Superior temporal gyrus (tissue), 1 donor: ENCODE measurements around the gene ENOX2.
"Not testable (repeated sequence)": the region's sequence is repeated elsewhere in the genome, so short reads cannot be mapped to it uniquely, and the experiment has no call there.

Source experiments
- DNase-seq: peaks from one replicate; pipeline ENCODE4 v3.0.0-alpha.2; 2016; ENCODE audit errors: extremely low spot score

Gene ENOX2

GRCh38 chrX:130828641-130829040 lies 74.4 kb downstream of the ENOX2 start:
- DNase-seq, result no peak

GRCh38 chrX:130827648-130828047 lies 75.4 kb downstream of the ENOX2 start:
- DNase-seq, result no peak

DNA sequence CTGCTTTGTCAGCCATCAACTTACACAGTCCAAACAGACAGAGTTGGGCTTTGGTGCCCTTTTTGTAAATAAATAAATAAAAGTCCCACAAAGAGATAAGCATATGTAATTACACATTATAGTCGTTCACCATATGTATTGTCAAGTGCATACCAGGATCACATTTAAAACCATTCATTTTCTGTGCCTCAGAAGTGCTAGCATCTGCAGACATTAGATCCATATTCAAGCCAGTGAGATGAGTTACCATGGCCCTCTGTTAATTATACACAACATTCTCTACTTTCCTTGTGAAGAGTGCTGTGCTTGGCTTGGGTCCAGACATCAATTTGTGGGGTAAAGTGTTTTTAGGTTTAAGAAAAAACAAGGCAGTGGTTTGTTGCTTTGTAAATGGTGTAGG lies 76.8 kb downstream of the ENOX2 start:
- DNase-seq, result no peak

DNA sequence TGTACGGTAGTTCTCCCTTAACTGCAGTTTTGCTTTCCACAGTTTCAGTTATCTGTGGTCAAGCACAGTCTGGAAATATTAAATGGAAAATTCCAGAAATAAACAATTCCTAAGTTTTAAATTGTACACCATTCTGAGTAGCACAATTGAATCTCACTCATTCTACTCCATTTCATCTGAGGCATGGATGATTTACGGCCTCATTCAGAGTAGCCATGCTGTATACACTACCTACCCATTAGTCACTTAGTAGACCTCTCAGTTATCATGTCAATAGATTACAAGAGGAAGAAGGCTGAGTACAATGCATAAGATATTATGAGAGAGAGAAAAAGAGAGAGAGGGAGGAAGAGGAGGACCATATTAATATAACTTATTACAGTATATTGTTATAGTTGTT lies 77.5 kb downstream of the ENOX2 start:
- no peak for DNase-seq

GRCh38 chrX:130819367-130819766 lies 83.6 kb downstream of the ENOX2 start:
- not testable (repeated sequence) for DNase-seq

DNA sequence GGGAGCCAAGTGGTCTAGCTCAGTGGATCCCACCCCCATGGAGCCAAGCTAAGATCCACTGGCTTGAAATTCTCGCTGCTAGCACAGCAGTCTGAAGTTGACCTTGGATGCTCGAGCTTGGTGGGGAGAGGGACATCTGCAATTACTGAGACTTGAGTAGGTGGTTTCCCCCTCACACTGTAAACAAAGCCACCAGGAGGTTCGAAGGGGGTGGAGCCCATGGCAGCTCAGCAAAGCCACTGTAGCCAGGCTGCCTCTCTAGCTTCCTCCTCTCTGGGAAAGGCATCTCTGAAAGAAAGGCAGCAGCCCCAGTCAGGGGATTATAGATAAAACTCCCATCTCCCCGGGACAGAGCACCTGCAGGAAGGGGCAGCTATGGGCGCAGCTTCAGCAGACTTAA lies 89.1 kb downstream of the ENOX2 start:
- not testable (repeated sequence) for DNase-seq

DNA sequence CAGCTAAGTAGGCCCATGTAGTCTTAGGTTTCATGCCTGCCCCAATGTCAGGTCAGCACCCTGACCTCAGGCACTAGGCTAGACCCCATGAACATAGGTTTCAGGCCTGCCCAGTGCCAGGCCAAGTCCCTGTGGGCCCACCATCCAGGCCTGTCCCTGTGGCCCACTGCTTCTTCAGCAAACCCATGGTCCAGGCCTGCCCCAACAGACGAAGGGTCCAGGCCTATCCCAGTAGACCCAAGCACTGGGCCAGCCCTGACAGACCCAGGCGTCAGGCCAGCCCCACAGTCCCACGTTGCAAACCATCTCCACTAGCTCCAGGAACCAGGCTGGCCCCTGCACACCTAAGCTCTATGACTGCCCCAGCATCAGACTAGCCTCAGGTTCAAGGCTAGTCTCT lies 92.4 kb downstream of the ENOX2 start:
- DNase-seq, result no peak

DNA sequence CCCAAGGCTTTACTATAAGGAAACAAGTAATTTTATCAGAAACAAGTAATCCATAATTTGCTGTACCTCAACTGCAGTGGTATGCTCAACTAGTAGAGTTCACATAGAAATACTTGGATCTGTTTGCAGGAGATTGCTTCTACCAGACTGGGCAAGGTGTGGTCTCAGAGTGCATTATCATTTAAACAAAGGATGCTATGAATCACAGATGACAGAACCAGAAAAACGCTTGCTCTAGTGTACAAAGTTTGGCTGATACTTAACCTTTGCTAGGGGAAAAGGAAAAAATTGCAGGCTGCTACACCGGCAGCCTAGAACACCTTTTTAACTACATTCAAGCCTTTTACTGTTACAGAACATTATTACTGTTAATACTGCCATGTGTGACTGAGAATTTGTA lies 97.1 kb downstream of the ENOX2 start:
- DNase-seq, result no peak

- DNase-seq, result no peak
Measured at GRCh38 chrX:130803537-130803936, 99.5 kb downstream of the ENOX2 start.

GRCh38 chrX:130801901-130802300 lies 101.1 kb downstream of the ENOX2 start:
- DNase-seq, result no peak

GRCh38 chrX:130799393-130799792 lies 103.6 kb downstream of the ENOX2 start:
- DNase-seq, result no peak

DNA sequence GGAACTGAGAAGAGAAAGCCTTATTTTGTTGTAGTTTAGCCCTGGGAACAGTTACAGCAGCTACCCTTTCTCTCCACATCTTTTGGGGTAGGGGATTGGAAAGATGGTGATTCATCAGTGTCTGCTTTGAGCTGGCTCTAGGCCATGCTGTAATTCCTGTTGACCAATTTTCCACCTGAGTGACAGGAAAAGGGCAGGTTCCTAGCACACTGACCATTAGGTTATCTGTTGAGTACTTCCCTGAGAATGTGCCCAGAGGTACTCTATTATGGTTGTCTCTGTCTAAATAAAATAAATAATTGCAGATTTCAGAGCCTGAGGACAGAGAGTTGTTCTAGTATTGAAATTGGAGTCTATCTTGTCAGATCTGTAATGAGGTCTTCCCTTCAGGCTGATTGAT lies 109.0 kb downstream of the ENOX2 start:
- no peak for DNase-seq

GRCh38 chrX:130791870-130792269 lies 111.1 kb downstream of the ENOX2 start:
- not testable (repeated sequence) for DNase-seq

DNA sequence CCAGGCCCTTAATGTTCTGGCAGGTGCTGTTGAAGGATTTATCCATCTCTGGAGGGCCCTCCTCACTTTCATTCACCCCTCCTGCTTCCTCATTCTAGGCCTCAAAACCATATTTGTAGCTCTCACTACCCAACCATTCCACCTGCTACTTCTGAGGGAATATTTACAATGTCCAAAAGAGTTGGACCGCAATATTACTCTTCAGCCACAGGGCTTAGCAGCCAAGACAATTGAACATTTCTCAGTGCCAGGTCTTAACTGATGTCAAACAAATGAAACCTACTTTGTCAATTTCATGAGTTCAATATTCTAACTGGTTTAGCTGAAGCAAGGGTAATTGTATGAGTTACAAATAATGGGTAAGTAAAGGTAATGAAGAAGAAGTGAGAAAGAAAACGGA lies 113.2 kb downstream of the ENOX2 start:
- no peak for DNase-seq

- DNase-seq, result no peak
Measured at GRCh38 chrX:130788786-130789581, 114.0 kb downstream of the ENOX2 start.

DNA sequence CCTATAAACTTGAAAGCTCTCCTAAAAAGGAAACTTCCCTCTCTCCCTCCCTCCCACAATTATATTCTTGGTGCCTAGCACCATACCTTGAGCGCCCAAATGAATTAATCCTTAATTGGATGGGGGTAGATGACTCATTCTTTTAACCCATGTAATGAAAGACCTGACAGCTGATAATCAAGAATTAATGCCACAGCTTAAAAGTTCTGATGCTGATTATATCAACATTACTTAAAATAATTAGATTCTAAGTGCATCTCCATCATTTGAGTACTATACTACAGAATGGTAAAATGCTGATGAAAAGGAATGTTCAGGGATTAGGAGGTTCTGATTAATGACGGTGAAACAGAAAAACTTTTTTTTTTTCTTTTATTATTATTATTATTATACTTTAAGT lies 117.0 kb downstream of the ENOX2 start:
- DNase-seq, result no peak

DNA sequence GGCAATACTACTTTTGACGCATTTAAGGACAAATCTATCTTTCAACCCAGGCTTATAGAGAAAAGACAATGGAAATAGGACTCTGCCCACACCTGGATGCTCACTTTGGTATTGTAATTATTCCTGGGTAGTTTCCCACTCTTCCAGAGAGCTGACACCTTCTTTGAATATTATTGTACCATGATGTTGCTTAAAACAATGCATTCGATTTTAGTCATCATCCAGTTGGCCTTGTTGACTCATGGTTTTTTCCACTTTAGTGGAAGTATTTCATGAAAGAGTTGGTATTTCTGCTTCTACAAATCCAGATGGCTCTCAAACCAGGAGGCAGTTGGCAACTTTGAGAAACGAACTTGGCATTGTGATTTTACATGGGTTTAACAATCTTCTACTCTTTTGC lies 124.2 kb downstream of the ENOX2 start:
- DNase-seq, result no peak

DNA sequence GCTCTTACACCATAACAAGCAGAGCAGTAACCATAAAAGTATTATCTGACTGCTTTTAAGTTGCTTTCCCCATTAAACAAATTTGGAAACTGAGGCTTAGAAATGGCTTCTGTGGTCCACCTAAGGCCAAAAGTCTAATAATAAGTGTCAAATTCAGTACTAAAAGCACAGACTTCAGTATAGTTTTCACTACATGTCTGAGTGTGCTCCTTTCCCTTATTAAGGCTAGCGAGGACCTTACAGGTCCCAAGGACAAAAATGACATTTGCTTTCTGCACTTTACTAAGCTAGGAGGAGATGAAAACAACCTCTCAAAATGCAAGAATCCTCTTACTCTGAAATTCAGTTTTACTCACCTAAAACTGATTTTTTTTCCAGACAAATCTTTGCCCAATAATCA lies 127.2 kb downstream of the ENOX2 start:
- no peak for DNase-seq

GRCh38 chrX:130772776-130773143 lies 130.2 kb downstream of the ENOX2 start:
- no peak for DNase-seq

DNA sequence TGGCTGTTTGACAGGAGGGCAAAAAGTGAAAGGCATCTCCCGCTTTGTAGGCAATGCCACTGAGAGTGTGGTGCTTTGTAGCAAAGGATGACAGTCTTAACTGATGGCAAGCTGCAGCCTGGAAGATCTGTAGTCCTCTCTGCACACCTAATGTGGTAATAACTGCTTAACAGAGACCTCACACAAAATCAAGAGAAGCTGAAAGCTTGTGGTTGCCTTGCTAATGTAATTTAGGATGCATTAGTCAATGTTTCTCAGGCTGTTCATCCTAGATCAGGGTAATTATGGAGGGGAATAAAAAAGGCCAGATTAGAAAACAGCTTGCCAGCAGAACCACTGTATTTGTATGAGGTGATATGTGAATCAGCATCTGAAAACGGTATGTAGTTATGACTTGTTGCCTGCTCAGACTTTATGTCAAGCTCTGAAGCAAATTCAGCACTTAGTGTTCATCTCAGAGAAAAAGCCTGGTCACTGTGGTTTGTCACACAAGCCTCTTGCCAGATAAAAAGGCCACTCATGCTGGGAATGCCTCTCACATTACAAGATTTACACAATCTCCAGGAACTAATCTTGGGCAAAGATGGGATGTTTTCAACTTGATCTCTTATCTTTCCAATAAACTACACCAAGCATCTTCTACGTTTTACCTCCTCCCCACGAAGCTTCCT lies 130.8 kb downstream of the ENOX2 start:
- no peak for DNase-seq

DNA sequence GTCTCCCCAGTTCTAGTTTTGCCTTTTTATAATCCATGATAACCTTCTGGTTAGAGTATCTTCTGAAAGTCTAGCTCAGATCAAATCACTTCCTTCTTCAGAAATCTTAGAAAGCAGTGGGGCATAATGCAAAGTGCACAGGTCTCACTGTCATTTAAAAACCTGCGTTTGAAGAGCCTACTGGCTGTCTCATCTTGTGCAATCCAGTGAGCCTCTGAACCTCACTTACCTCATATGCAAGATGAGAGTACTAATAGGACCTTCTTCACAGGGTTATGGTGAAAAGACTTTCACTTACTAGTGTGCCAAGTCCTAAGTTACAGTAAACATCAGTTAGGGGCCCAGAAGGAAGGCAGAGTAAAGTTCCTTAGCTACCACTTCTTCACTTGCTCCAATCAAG lies 131.4 kb downstream of the ENOX2 start:
- DNase-seq, result no peak

GRCh38 chrX:130771230-130771629 lies 131.8 kb downstream of the ENOX2 start:
- no peak for DNase-seq

DNA sequence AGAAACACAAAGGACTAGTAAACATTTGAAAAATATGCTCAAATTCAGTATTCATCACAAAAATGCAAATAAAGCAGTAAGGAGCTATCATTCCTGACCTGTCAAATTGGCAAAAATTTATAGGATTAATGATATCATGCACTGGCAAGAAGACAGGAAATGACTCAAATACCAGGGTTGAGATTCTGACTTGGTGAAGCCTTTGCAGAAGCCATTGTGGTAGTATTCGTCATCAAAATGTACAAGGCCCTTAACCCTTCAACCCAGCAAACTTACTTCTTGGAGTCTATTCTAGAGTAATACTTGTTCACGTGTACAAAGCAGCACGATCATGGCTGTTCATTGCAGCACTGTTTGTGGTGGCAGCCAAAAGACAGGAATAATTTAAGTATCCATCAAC lies 132.4 kb downstream of the ENOX2 start:
- no peak for DNase-seq

- no peak for DNase-seq
Measured at GRCh38 chrX:130769835-130770234, 133.2 kb downstream of the ENOX2 start.
